WTC11 (cell line): ENCODE measurements around the gene SELENON. TPM values are rescaled to one million over a fixed set of nuclear protein-coding genes. Genes with fewer than 3 reads are reported as not detected.

Source experiments
- ATAC-seq: fragments of 200-7000 bp; cut with Tn5 transposase; 2 replicates; pipeline ENCODE4 v1.10.0; 2021; ENCODE audit warnings: mild to moderate bottlenecking, moderate library complexity
- CTCF ChIA-PET: fragments of 300-600 bp; sonication (Branson Sonifier 250); formaldehyde crosslinking; loops from one replicate; lab custom pipeline; 2021; ENCODE audit warnings: antibody characterized with exemption; lab: Charles Lee
- POLR2A ChIA-PET: fragments of 350-600 bp; sonication (Branson Sonifier 250); formaldehyde crosslinking; loops from one replicate; lab custom pipeline; 2021; ENCODE audit warnings: antibody characterized with exemption; lab: Charles Lee
- DNase-seq: peaks from one replicate; pipeline ENCODE4 v3.0.0; 2021; ENCODE audit warnings: low spot score
- H3K27ac Mint-ChIP-seq: 2 replicates; pipeline ENCODE4 v1.8.0; 2021; ENCODE audit warnings: mixed read lengths
- H3K27me3 Mint-ChIP-seq: 2 replicates; pipeline ENCODE4 v1.8.0; 2021; ENCODE audit warnings: low read depth, mild to moderate bottlenecking, moderate library complexity, mixed read lengths
- H3K36me3 Mint-ChIP-seq: 2 replicates; pipeline ENCODE4 v1.8.0; 2021; ENCODE audit warnings: mixed read lengths
- H3K4me1 Mint-ChIP-seq: 2 replicates; pipeline ENCODE4 v1.8.0; 2022; ENCODE audit warnings: mixed read lengths
- H3K4me3 Mint-ChIP-seq: 2 replicates; pipeline ENCODE4 v1.8.0; 2021; ENCODE audit warnings: mild to moderate bottlenecking, moderate library complexity, mixed read lengths
- H3K9me3 Mint-ChIP-seq: 2 replicates; pipeline ENCODE4 v1.8.0; 2021; ENCODE audit warnings: mixed read lengths
- ATF3 ChIP-seq: sonication (generic); formaldehyde crosslinking; conservative IDR thresholded peaks from 2 replicates; pipeline ENCODE4 v1.8.1; 2022; ENCODE audit warnings: mild to moderate bottlenecking, missing genetic modification reagents
- E2F1 ChIP-seq: sonication (generic); formaldehyde crosslinking; IDR thresholded peaks from 2 replicates; pipeline ENCODE4 v1.8.0; 2022; ENCODE audit warnings: mild to moderate bottlenecking, missing genetic modification reagents
- FOXJ3 ChIP-seq: sonication (generic); formaldehyde crosslinking; IDR thresholded peaks from 2 replicates; pipeline ENCODE4 v1.9.0; 2021; ENCODE audit warnings: missing genetic modification reagents, mild to moderate bottlenecking, borderline replicate concordance
- FOXK1 ChIP-seq: sonication (generic); formaldehyde crosslinking; IDR thresholded peaks from 2 replicates; pipeline ENCODE4 v1.8.0; 2022; ENCODE audit warnings: mild to moderate bottlenecking, moderate library complexity, missing genetic modification reagents
- FOXP4 ChIP-seq: sonication (generic); formaldehyde crosslinking; IDR thresholded peaks from 2 replicates; pipeline ENCODE4 v1.8.0; 2022; ENCODE audit warnings: mild to moderate bottlenecking, missing genetic modification reagents
- GRHL2 ChIP-seq: fragments of 250-450 bp; sonication (Bioruptor Pico); IDR thresholded peaks from 2 replicates; pipeline ENCODE4 v1.8.0; 2022; ENCODE audit warnings: mild to moderate bottlenecking, moderate library complexity; ENCODE audit not compliant: insufficient replicate concordance, severe bottlenecking
- JAZF1 ChIP-seq: fragments of 250-450 bp; sonication (Bioruptor Pico); IDR thresholded peaks from 2 replicates; pipeline ENCODE4 v1.9.0; 2021; ENCODE audit warnings: moderate library complexity, mild to moderate bottlenecking, inconsistent platforms
- JUN ChIP-seq: sonication (generic); formaldehyde crosslinking; IDR thresholded peaks from 2 replicates; pipeline ENCODE4 v1.8.0; 2023; ENCODE audit warnings: mild to moderate bottlenecking, missing genetic modification reagents
- KAT7 ChIP-seq: sonication (generic); formaldehyde crosslinking; IDR thresholded peaks from 2 replicates; pipeline ENCODE4 v1.8.1; 2023; ENCODE audit warnings: missing genetic modification reagents, mild to moderate bottlenecking, borderline replicate concordance
- MXD4 ChIP-seq: fragments of 250-450 bp; sonication (Bioruptor Pico); IDR thresholded peaks from 2 replicates; pipeline ENCODE4 v1.8.0; 2021; ENCODE audit warnings: mild to moderate bottlenecking, moderate library complexity, borderline replicate concordance
- NFATC4 ChIP-seq: fragments of 250-450 bp; sonication (Bioruptor Pico); IDR thresholded peaks from 2 replicates; pipeline ENCODE4 v1.9.0; 2021; ENCODE audit warnings: mild to moderate bottlenecking
- NFE2L1 ChIP-seq: sonication (generic); formaldehyde crosslinking; IDR thresholded peaks from 2 replicates; pipeline ENCODE4 v1.8.1; 2023; ENCODE audit warnings: missing genetic modification reagents
- NR2C2 ChIP-seq: sonication (generic); formaldehyde crosslinking; IDR thresholded peaks from 2 replicates; pipeline ENCODE4 v1.8.0; 2022; ENCODE audit warnings: mild to moderate bottlenecking, missing genetic modification reagents
- OVOL2 ChIP-seq: fragments of 250-450 bp; sonication (Bioruptor Pico); IDR thresholded peaks from 2 replicates; pipeline ENCODE4 v1.9.0; 2021; ENCODE audit warnings: mild to moderate bottlenecking, borderline replicate concordance
- RELA ChIP-seq: sonication (generic); formaldehyde crosslinking; IDR thresholded peaks from 2 replicates; pipeline ENCODE4 v1.8.1; 2022; ENCODE audit warnings: missing genetic modification reagents, mild to moderate bottlenecking, borderline replicate concordance
- SP1 ChIP-seq: sonication (generic); formaldehyde crosslinking; conservative IDR thresholded peaks from 2 replicates; pipeline ENCODE4 v1.8.1; 2022; ENCODE audit warnings: missing genetic modification reagents
- TCF7 ChIP-seq: sonication (generic); formaldehyde crosslinking; IDR thresholded peaks from 2 replicates; pipeline ENCODE4 v1.8.0; 2022; ENCODE audit warnings: mild to moderate bottlenecking, low read depth, missing genetic modification reagents, moderate library complexity
- ZNF121 ChIP-seq: sonication (generic); formaldehyde crosslinking; IDR thresholded peaks from 2 replicates; pipeline ENCODE4 v1.8.0; 2023; ENCODE audit warnings: missing genetic modification reagents
- ZNF219 ChIP-seq: sonication (generic); formaldehyde crosslinking; IDR thresholded peaks from 2 replicates; pipeline ENCODE4 v1.8.0; 2023; ENCODE audit warnings: missing genetic modification reagents, mild to moderate bottlenecking, borderline replicate concordance
- ZNF263 ChIP-seq: sonication (generic); formaldehyde crosslinking; IDR thresholded peaks from 2 replicates; pipeline ENCODE4 v1.8.1; 2022; ENCODE audit warnings: low read depth, mild to moderate bottlenecking, moderate library complexity, missing genetic modification reagents
- ZNF416 ChIP-seq: fragments of 250-450 bp; sonication (Bioruptor Pico); IDR thresholded peaks from 2 replicates; pipeline ENCODE4 v1.9.0; 2021; ENCODE audit warnings: mild to moderate bottlenecking, inconsistent platforms
- ZNF423 ChIP-seq: fragments of 250-450 bp; sonication (Bioruptor Pico); IDR thresholded peaks from 2 replicates; pipeline ENCODE4 v2.1.2; 2022; ENCODE audit warnings: mild to moderate bottlenecking, moderate library complexity
- total RNA-seq: library from RNA; stranded (reverse); gene quantifications from 3 replicates; pipeline ENCODE4 v1.2.3, GENCODE V29; 2021
- TF ChIP-seq, protein P1 (sequence below): sonication (generic); formaldehyde crosslinking; IDR thresholded peaks from 2 replicates; pipeline ENCODE4 v1.8.1; 2023; ENCODE audit warnings: mild to moderate bottlenecking, missing genetic modification reagents, borderline replicate concordance
- TF ChIP-seq, protein P2 (sequence below): sonication (generic); formaldehyde crosslinking; conservative IDR thresholded peaks from 2 replicates; pipeline ENCODE4 v1.8.1; 2023; ENCODE audit warnings: mild to moderate bottlenecking, low read depth, missing genetic modification reagents, moderate library complexity

Gene SELENON
- total RNA-seq, 1 experiment from 2014 or later = 80.2 TPM

GRCh38 chr1:25800703-25801377 is 847 bp downstream of the SELENON start:
- CTCF ChIA-PET = interaction anchor here (1.0 to 6.2 kb wide), 9 partner anchors 8 to 313 kb away, joined by 3 to 80 read pairs (median 5); partner anchors contain the start of gene MAN1C1
- H3K27ac Mint-ChIP-seq = no peak overlapping the region
- H3K4me1 Mint-ChIP-seq = peaks cover 41% of the 10 kb centered on the region

GRCh38 chr1:25802915-25803314 is 2.9 kb downstream of the SELENON start:
- ChIA-PET CTCF (interaction anchor here (0.6 to 2.1 kb wide), 4 partner anchors 8 to 184 kb away, joined by 3 to 5 read pairs (median 3); no protein-coding TSS in a partner anchor), POLR2A (no interaction called here)
- no peak for ATAC-seq
- Mint-ChIP-seq H3K4me3 (no peak overlapping the region), H3K27ac (peak overlapping the region; percentile 26; the same call in 1 of the 2 replicates), H3K27me3 (peaks cover 4% of the 10 kb centered on the region), H3K9me3 (no peaks in the 10 kb centered on the region)
- no peak for DNase-seq
- no peak for TF ChIP-seq OVOL2 (CRISPR knock-in tag)
- no peak for TF ChIP-seq SP1 (CRISPR knock-in tag)
- no peak for TF ChIP-seq E2F1 (CRISPR knock-in tag)
- TF ChIP-seq FOXJ3 (CRISPR knock-in tag) = no peak
- no peak for TF ChIP-seq TCF7 (CRISPR knock-in tag)
- TF ChIP-seq ZNF423 (CRISPR knock-in tag) = no peak
- no peak for TF ChIP-seq NR2C2
- TF ChIP-seq, protein P1, sequence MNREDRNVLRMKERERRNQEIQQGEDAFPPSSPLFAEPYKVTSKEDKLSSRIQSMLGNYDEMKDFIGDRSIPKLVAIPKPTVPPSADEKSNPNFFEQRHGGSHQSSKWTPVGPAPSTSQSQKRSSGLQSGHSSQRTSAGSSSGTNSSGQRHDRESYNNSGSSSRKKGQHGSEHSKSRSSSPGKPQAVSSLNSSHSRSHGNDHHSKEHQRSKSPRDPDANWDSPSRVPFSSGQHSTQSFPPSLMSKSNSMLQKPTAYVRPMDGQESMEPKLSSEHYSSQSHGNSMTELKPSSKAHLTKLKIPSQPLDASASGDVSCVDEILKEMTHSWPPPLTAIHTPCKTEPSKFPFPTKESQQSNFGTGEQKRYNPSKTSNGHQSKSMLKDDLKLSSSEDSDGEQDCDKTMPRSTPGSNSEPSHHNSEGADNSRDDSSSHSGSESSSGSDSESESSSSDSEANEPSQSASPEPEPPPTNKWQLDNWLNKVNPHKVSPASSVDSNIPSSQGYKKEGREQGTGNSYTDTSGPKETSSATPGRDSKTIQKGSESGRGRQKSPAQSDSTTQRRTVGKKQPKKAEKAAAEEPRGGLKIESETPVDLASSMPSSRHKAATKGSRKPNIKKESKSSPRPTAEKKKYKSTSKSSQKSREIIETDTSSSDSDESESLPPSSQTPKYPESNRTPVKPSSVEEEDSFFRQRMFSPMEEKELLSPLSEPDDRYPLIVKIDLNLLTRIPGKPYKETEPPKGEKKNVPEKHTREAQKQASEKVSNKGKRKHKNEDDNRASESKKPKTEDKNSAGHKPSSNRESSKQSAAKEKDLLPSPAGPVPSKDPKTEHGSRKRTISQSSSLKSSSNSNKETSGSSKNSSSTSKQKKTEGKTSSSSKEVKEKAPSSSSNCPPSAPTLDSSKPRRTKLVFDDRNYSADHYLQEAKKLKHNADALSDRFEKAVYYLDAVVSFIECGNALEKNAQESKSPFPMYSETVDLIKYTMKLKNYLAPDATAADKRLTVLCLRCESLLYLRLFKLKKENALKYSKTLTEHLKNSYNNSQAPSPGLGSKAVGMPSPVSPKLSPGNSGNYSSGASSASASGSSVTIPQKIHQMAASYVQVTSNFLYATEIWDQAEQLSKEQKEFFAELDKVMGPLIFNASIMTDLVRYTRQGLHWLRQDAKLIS (CRISPR knock-in tag) = no peak
- no peak for TF ChIP-seq JAZF1 (CRISPR knock-in tag)
- TF ChIP-seq RELA = no peak
- no peak for TF ChIP-seq ZNF416 (CRISPR knock-in tag)
- no peak for TF ChIP-seq JUN (CRISPR knock-in tag)
- TF ChIP-seq, protein P2, sequence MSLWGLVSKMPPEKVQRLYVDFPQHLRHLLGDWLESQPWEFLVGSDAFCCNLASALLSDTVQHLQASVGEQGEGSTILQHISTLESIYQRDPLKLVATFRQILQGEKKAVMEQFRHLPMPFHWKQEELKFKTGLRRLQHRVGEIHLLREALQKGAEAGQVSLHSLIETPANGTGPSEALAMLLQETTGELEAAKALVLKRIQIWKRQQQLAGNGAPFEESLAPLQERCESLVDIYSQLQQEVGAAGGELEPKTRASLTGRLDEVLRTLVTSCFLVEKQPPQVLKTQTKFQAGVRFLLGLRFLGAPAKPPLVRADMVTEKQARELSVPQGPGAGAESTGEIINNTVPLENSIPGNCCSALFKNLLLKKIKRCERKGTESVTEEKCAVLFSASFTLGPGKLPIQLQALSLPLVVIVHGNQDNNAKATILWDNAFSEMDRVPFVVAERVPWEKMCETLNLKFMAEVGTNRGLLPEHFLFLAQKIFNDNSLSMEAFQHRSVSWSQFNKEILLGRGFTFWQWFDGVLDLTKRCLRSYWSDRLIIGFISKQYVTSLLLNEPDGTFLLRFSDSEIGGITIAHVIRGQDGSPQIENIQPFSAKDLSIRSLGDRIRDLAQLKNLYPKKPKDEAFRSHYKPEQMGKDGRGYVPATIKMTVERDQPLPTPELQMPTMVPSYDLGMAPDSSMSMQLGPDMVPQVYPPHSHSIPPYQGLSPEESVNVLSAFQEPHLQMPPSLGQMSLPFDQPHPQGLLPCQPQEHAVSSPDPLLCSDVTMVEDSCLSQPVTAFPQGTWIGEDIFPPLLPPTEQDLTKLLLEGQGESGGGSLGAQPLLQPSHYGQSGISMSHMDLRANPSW (CRISPR knock-in tag) = no peak
- no peak for TF ChIP-seq NFATC4 (CRISPR knock-in tag)
- no peak for TF ChIP-seq GRHL2 (CRISPR knock-in tag)
- TF ChIP-seq MXD4 (CRISPR knock-in tag) = no peak
- TF ChIP-seq ZNF219 = no peak
- no peak for TF ChIP-seq FOXK1 (CRISPR knock-in tag)
- no peak for TF ChIP-seq NFE2L1
- no peak for TF ChIP-seq KAT7 (CRISPR knock-in tag)
- TF ChIP-seq, all 79 proteins: peak for 0
- Mint-ChIP-seq H3K36me3 (peaks cover 14% of the 10 kb centered on the region), H3K4me1 (peaks cover 26% of the 10 kb centered on the region)

More at GRCh38 chr1:25800703-25801377, 847 bp downstream of the SELENON start:
- ATAC-seq (peak; percentile 1; the same call in 1 of the 2 replicates), DNase-seq (no peak)
- Mint-ChIP-seq H3K9me3 (no peaks in the 10 kb centered on the region), H3K27me3 (peaks cover 4% of the 10 kb centered on the region), H3K36me3 (peaks cover 7% of the 10 kb centered on the region), H3K4me3 (peak overlapping the region; percentile 79)
- POLR2A ChIA-PET = interaction anchor here (1.8 kb wide), 1 partner anchor 20 kb away, joined by 6 read pairs; the partner anchor contains the start of gene MTFR1L
- no peak for TF ChIP-seq FOXP4 (CRISPR knock-in tag)
- TF ChIP-seq ATF3 (CRISPR knock-in tag) = no peak
- TF ChIP-seq ZNF121 (CRISPR knock-in tag) = peak; percentile 81
- no peak for TF ChIP-seq ZNF263 (CRISPR knock-in tag)
